ENCODE results near the gene CRIP2.

DNA sequence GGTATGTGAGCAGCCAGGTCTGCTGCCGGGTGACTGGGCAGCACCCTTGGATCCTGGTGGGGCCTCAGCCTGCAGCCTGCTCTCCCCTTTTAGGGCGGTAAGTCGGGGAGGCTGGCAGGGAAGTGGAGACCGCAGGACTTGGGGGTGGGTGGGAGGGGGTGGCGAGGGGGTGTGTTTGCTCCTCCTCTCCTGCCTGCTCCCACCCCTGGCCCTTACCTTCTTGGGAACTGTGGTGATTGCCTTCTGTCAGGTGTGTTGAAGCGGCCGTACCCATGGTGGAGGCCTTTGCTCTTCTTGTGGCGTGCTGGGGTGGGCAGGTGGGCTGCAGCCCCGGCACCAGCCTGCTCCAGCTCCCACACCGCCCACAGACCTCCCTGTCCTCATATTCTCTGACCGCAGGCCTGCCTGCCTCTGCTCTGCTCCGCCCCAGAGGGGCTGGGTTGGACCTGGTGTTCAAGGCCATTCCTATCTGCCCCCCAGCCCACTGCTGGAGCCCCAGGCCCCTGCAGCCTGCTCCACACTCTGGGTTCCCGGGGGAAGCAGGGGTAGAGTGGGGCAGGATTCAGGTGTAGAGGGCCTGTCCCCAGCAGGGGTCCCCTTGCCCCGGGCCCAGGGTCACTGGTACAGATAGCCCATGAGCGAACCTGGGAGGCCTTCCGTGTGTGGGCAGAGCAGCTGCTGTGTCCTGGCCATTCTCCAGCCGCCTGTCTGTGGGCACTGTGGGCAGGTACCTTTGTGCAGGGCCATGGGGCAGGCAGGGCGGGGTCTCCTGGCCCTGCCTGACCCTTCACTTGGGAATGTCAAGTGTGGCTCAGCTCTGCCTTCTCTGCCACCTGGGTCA, 21.6 kb downstream of the CRIP2 start:
- TF ChIP-seq, protein P1, sequence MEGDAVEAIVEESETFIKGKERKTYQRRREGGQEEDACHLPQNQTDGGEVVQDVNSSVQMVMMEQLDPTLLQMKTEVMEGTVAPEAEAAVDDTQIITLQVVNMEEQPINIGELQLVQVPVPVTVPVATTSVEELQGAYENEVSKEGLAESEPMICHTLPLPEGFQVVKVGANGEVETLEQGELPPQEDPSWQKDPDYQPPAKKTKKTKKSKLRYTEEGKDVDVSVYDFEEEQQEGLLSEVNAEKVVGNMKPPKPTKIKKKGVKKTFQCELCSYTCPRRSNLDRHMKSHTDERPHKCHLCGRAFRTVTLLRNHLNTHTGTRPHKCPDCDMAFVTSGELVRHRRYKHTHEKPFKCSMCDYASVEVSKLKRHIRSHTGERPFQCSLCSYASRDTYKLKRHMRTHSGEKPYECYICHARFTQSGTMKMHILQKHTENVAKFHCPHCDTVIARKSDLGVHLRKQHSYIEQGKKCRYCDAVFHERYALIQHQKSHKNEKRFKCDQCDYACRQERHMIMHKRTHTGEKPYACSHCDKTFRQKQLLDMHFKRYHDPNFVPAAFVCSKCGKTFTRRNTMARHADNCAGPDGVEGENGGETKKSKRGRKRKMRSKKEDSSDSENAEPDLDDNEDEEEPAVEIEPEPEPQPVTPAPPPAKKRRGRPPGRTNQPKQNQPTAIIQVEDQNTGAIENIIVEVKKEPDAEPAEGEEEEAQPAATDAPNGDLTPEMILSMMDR (IDR thresholded peaks at IDR 0.05; ENCODE audit: low read depth, low read length, poor library complexity, severe bottlenecking) = no peak
- TF ChIP-seq EZH2phosphoT487 (IDR thresholded peaks at IDR 0.05; ENCODE audit: borderline replicate concordance, low read length) = no peak
